Calu3 (cell line): ENCODE data around the gene LYSMD4. TPM values are rescaled to one million over a fixed set of nuclear protein-coding genes. Genes with fewer than 3 reads are reported as not detected.

Source experiments
- BruUV-seq: library from RNA; stranded (reverse); fragments of 400-500 nt; replicated peaks from 2 replicates; lab custom pipeline; 2021; lab: Mats Ljungman, UMichigan
- CTCF ChIA-PET: fragments of 300-600 bp; sonication (Branson Sonifier 250); formaldehyde crosslinking; loops from one replicate; lab custom pipeline; 2022; ENCODE audit warnings: antibody characterized with exemption; lab: Charles Lee
- DNase-seq: peaks from one replicate; pipeline ENCODE4 v3.0.0; 2022
- H3K27ac Mint-ChIP-seq: one replicate; pipeline ENCODE4 v1.8.0; 2022; ENCODE audit warnings: mixed read lengths; ENCODE audit not compliant: unreplicated experiment
- H3K27me3 Mint-ChIP-seq: one replicate; pipeline ENCODE4 v1.8.0; 2022; ENCODE audit warnings: mixed read lengths; ENCODE audit not compliant: unreplicated experiment
- H3K36me3 Mint-ChIP-seq: one replicate; pipeline ENCODE4 v1.8.0; 2022; ENCODE audit warnings: mild to moderate bottlenecking, moderate library complexity, mixed read lengths; ENCODE audit not compliant: insufficient read depth, unreplicated experiment
- H3K4me1 Mint-ChIP-seq: one replicate; pipeline ENCODE4 v1.8.0; 2022; ENCODE audit warnings: mild to moderate bottlenecking, low read depth, mixed read lengths; ENCODE audit not compliant: unreplicated experiment
- H3K4me3 Mint-ChIP-seq: one replicate; pipeline ENCODE4 v1.8.0; 2022; ENCODE audit warnings: mild to moderate bottlenecking, low read depth, moderate library complexity, mixed read lengths; ENCODE audit not compliant: unreplicated experiment
- H3K9me3 Mint-ChIP-seq: one replicate; pipeline ENCODE4 v1.8.0; 2022; ENCODE audit warnings: low read depth, mixed read lengths; ENCODE audit not compliant: unreplicated experiment
- intact Hi-C: fragments of 100-400 bp; cut with micrococcal nuclease; formaldehyde crosslinking; loops from one replicate; pipeline ENCODE4 v1.10.0; 2022; ENCODE audit not compliant: unreplicated experiment
- total RNA-seq: library from RNA; stranded (reverse); gene quantifications from 2 replicates; pipeline ENCODE4 v1.2.3, GENCODE V29; 2022
- TF ChIP-seq, protein P1 (sequence below): fragments of 200-600 bp; IDR thresholded peaks from one replicate; pipeline ENCODE4 v1.8.0; 2022; ENCODE audit warnings: antibody characterized with exemption; ENCODE audit not compliant: unreplicated experiment

The LYSMD4 gene
- total RNA-seq, 1 experiment from 2014 or later = 6.6 TPM

GRCh38 chr15:99731336-99732123 is 1.7 kb downstream of the LYSMD4 start:
- no TSS peak for BruUV-seq

GRCh38 chr15:99729920-99730319 is 3.3 kb downstream of the LYSMD4 start:
- CTCF ChIA-PET = interaction anchor here (0.6 to 1.9 kb wide), 2 partner anchors 26 to 101 kb away, joined by 5 read pairs; no protein-coding TSS in a partner anchor
- peaks cover 7% of the 10 kb centered on the region for H3K4me1 Mint-ChIP-seq
- no peaks in the 10 kb centered on the region for H3K27me3 Mint-ChIP-seq
- H3K36me3 Mint-ChIP-seq = peaks cover 15% of the 10 kb centered on the region
- TF ChIP-seq, protein P1, sequence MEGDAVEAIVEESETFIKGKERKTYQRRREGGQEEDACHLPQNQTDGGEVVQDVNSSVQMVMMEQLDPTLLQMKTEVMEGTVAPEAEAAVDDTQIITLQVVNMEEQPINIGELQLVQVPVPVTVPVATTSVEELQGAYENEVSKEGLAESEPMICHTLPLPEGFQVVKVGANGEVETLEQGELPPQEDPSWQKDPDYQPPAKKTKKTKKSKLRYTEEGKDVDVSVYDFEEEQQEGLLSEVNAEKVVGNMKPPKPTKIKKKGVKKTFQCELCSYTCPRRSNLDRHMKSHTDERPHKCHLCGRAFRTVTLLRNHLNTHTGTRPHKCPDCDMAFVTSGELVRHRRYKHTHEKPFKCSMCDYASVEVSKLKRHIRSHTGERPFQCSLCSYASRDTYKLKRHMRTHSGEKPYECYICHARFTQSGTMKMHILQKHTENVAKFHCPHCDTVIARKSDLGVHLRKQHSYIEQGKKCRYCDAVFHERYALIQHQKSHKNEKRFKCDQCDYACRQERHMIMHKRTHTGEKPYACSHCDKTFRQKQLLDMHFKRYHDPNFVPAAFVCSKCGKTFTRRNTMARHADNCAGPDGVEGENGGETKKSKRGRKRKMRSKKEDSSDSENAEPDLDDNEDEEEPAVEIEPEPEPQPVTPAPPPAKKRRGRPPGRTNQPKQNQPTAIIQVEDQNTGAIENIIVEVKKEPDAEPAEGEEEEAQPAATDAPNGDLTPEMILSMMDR = peak; percentile 9
- DNase-seq = peak; percentile 24
- H3K4me3 Mint-ChIP-seq = no peak overlapping the region
- no peak overlapping the region for H3K27ac Mint-ChIP-seq
- H3K9me3 Mint-ChIP-seq = no peaks in the 10 kb centered on the region
- BruUV-seq = no TSS peak
- intact Hi-C loops = loop anchor here (1.0 kb wide), 1 partner anchor 444 kb away; no protein-coding TSS in a partner anchor

More at GRCh38 chr15:99731336-99732123, 1.7 kb downstream of the LYSMD4 start:
- Mint-ChIP-seq H3K4me1 (peaks cover 7% of the 10 kb centered on the region), H3K27me3 (no peaks in the 10 kb centered on the region), H3K36me3 (peaks cover 15% of the 10 kb centered on the region), H3K4me3 (no peak overlapping the region), H3K27ac (no peak overlapping the region), H3K9me3 (no peaks in the 10 kb centered on the region)
- DNase-seq = no peak
- intact Hi-C loops = no loop called here
- TF ChIP-seq, protein P1 = no peak
- CTCF ChIA-PET = interaction anchor here (1.9 kb wide), 1 partner anchor 27 kb away, joined by 5 read pairs; no protein-coding TSS in a partner anchor

DNA sequence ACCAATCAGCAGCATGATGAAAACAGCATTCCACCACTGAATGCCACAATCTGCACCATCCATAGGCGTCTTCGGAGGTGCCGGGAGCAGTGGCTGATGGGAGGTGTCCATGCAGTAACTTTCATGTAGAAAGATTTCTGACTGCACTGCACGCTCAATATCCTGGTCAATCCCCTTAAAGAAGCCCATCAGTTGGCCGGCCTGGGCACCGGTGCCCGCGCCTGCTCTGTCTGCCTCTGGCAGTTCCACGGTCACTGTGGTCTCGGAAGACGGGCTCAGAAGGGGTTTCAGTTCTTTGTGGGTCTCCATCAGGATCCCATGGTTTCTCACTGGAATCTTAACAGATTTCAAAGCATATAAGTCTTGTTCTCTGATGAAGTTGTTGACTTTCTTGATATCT is 3.9 kb downstream of the LYSMD4 start:
- Mint-ChIP-seq H3K27me3 (no peaks in the 10 kb centered on the region), H3K4me1 (peaks cover 7% of the 10 kb centered on the region), H3K36me3 (peaks cover 15% of the 10 kb centered on the region), H3K9me3 (no peaks in the 10 kb centered on the region), H3K4me3 (no peak overlapping the region), H3K27ac (no peak overlapping the region)
- TF ChIP-seq, protein P1 = no peak
- DNase-seq = no peak
- CTCF ChIA-PET = interaction anchor here (0.6 to 1.9 kb wide), 2 partner anchors 25 to 100 kb away, joined by 5 read pairs; no protein-coding TSS in a partner anchor
- no TSS peak for BruUV-seq
- intact Hi-C loops = no loop called here

- CTCF ChIA-PET = interaction anchor here (0.6 kb wide), 1 partner anchor 467 kb away, joined by 9 read pairs; no protein-coding TSS in a partner anchor
- BruUV-seq = no TSS peak
Measured at GRCh38 chr15:99728916-99729315, 4.3 kb downstream of the LYSMD4 start.

More at GRCh38 chr15:99728916-99729315, 4.3 kb downstream of the LYSMD4 start:
- DNase-seq = no peak
- peaks cover 7% of the 10 kb centered on the region for H3K4me1 Mint-ChIP-seq
- H3K27ac Mint-ChIP-seq = no peak overlapping the region
- H3K9me3 Mint-ChIP-seq = no peaks in the 10 kb centered on the region
- peaks cover 15% of the 10 kb centered on the region for H3K36me3 Mint-ChIP-seq
- no peaks in the 10 kb centered on the region for H3K27me3 Mint-ChIP-seq
- no peak overlapping the region for H3K4me3 Mint-ChIP-seq
- intact Hi-C loops = no loop called here
- TF ChIP-seq, protein P1 = no peak
